HepG2 (cell line): Measurements from ENCODE around the gene PSMB3. TPM values are rescaled to one million over a fixed set of nuclear protein-coding genes. Genes with fewer than 3 reads are reported as not detected.

Source experiments
- CAMTA2 ChIP-seq: sonication (generic); formaldehyde crosslinking; IDR thresholded peaks from 2 replicates; pipeline ENCODE4 v1.4.0; 2020; ENCODE audit warnings: mild to moderate bottlenecking, missing genetic modification reagents, borderline replicate concordance
- FIP1L1 ChIP-seq: fragments of 200-400 bp; formaldehyde crosslinking; IDR thresholded peaks from 2 replicates; pipeline ENCODE4 v1.6.1; 2018; ENCODE audit warnings: low read depth, mild to moderate bottlenecking, low read length, moderate library complexity, borderline replicate concordance; ENCODE audit not compliant: insufficient read depth
- GPN1 ChIP-seq: sonication (generic); formaldehyde crosslinking; IDR thresholded peaks from 2 replicates; pipeline ENCODE4 v1.5.1; 2020; ENCODE audit warnings: missing genetic modification reagents, borderline replicate concordance
- HIVEP1 ChIP-seq: sonication (generic); formaldehyde crosslinking; IDR thresholded peaks from 2 replicates; pipeline ENCODE4 v1.4.0; 2020; ENCODE audit warnings: mild to moderate bottlenecking, missing genetic modification reagents
- HNRNPH1 ChIP-seq: fragments of 200-400 bp; formaldehyde crosslinking; optimal IDR thresholded peaks from 2 replicates; pipeline ENCODE3; 2017; ENCODE audit warnings: mild to moderate bottlenecking, low read depth, low read length
- KAT7 ChIP-seq: IDR thresholded peaks from 2 replicates; pipeline ENCODE4 v1.6.1; 2018; ENCODE audit warnings: borderline replicate concordance, missing compliant biosample characterization
- KMT2B ChIP-seq: IDR thresholded peaks from 2 replicates; pipeline ENCODE4 v1.6.1; 2016; ENCODE audit warnings: missing genetic modification reagents, missing compliant biosample characterization
- PAWR ChIP-seq: sonication (generic); formaldehyde crosslinking; IDR thresholded peaks from 2 replicates; pipeline ENCODE4 v1.4.0; 2020; ENCODE audit warnings: missing genetic modification reagents, mild to moderate bottlenecking, borderline replicate concordance
- SNAI1 ChIP-seq: sonication (generic); formaldehyde crosslinking; IDR thresholded peaks from 2 replicates; pipeline ENCODE4 v1.5.0; 2020; ENCODE audit warnings: mild to moderate bottlenecking, missing genetic modification reagents, borderline replicate concordance
- TMF1 ChIP-seq: sonication (generic); formaldehyde crosslinking; IDR thresholded peaks from 2 replicates; pipeline ENCODE4 v1.8.1; 2022; ENCODE audit warnings: low read depth, missing genetic modification reagents
- ZBTB14 ChIP-seq: sonication (generic); formaldehyde crosslinking; IDR thresholded peaks from 2 replicates; pipeline ENCODE4 v1.4.0; 2020; ENCODE audit warnings: missing genetic modification reagents
- ZBTB39 ChIP-seq: sonication (generic); formaldehyde crosslinking; IDR thresholded peaks from 2 replicates; pipeline ENCODE4 v1.5.0; 2020; ENCODE audit warnings: missing genetic modification reagents
- ZFX ChIP-seq: sonication (generic); formaldehyde crosslinking; IDR thresholded peaks from 2 replicates; pipeline ENCODE4 v1.4.0; 2020; ENCODE audit warnings: mild to moderate bottlenecking, low read depth, missing genetic modification reagents, moderate library complexity
- ZMAT3 ChIP-seq: sonication (generic); formaldehyde crosslinking; conservative IDR thresholded peaks from 2 replicates; pipeline ENCODE4 v1.7.0; 2021; ENCODE audit warnings: missing genetic modification reagents
- ZNF235 ChIP-seq: sonication (generic); formaldehyde crosslinking; IDR thresholded peaks from 2 replicates; pipeline ENCODE4 v1.8.1; 2023; ENCODE audit warnings: mild to moderate bottlenecking, missing genetic modification reagents, borderline replicate concordance
- ZNF333 ChIP-seq: sonication (generic); formaldehyde crosslinking; IDR thresholded peaks from 2 replicates; pipeline ENCODE4 v1.4.0; 2020; ENCODE audit warnings: mild to moderate bottlenecking, missing genetic modification reagents, borderline replicate concordance
- ZNF367 ChIP-seq: sonication (generic); formaldehyde crosslinking; IDR thresholded peaks from 2 replicates; pipeline ENCODE4 v1.4.0; 2020; ENCODE audit warnings: missing genetic modification reagents, borderline replicate concordance
- ZNF577 ChIP-seq: sonication (generic); formaldehyde crosslinking; IDR thresholded peaks from 2 replicates; pipeline ENCODE4 v1.4.0; 2020; ENCODE audit warnings: mild to moderate bottlenecking, low read depth, missing genetic modification reagents, borderline replicate concordance
- ZNF660 ChIP-seq: sonication (generic); formaldehyde crosslinking; IDR thresholded peaks from 2 replicates; pipeline ENCODE4 v1.5.1; 2020; ENCODE audit warnings: mild to moderate bottlenecking, low read depth, missing genetic modification reagents, borderline replicate concordance
- ZNF781 ChIP-seq: sonication (generic); formaldehyde crosslinking; IDR thresholded peaks from 2 replicates; pipeline ENCODE4 v1.5.1; 2020; ENCODE audit warnings: borderline replicate concordance, mild to moderate bottlenecking, missing genetic modification reagents; ENCODE audit errors: not compliant biosample characterization
- polyA plus RNA-seq, 8 experiments: library from polyadenylated mRNA; depleted of rRNA in 3 of 8; stranded (reverse) in 7 of 8; unstranded in 1 of 8; fragments of >200 nt; fragmentation: Illumina TruSeq in 4 of 8; extraction: Trizol in 4 of 8; gene quantifications; 2 replicates each; pipeline versions ENCODE4 v1.2.1 to v1.2.3, GENCODE V29; 2011 to 2016; ENCODE audit warnings: low read depth in 4 of 8, missing spikeins in 1 of 8, mixed read lengths in 1 of 8; ENCODE audit not compliant: insufficient read depth in 1 of 8
- total RNA-seq, 5 experiments: library from RNA; depleted of rRNA; stranded (reverse); fragments of >200 nt; fragmentation: Illumina TruSeq; extraction: Trizol; gene quantifications; 2 replicates each; pipeline ENCODE4 v1.2.3, GENCODE V29; 2016; ENCODE audit warnings: low read depth in 1 of 5
- TF ChIP-seq, protein P1 (sequence below): sonication (generic); formaldehyde crosslinking; IDR thresholded peaks from 2 replicates; pipeline ENCODE4 v1.8.1; 2023; ENCODE audit warnings: missing genetic modification reagents, mild to moderate bottlenecking, borderline replicate concordance
- TF ChIP-seq, protein P2 (sequence below): sonication (generic); formaldehyde crosslinking; IDR thresholded peaks from 2 replicates; pipeline ENCODE4 v1.4.0; 2020; ENCODE audit warnings: missing genetic modification reagents, borderline replicate concordance

The PSMB3 gene
- total and polyA plus RNA-seq, 2 of the 13 experiments (the other 11 are each of a cell fraction or from before 2014, with no cell fraction given): 366 to 517 TPM

DNA sequence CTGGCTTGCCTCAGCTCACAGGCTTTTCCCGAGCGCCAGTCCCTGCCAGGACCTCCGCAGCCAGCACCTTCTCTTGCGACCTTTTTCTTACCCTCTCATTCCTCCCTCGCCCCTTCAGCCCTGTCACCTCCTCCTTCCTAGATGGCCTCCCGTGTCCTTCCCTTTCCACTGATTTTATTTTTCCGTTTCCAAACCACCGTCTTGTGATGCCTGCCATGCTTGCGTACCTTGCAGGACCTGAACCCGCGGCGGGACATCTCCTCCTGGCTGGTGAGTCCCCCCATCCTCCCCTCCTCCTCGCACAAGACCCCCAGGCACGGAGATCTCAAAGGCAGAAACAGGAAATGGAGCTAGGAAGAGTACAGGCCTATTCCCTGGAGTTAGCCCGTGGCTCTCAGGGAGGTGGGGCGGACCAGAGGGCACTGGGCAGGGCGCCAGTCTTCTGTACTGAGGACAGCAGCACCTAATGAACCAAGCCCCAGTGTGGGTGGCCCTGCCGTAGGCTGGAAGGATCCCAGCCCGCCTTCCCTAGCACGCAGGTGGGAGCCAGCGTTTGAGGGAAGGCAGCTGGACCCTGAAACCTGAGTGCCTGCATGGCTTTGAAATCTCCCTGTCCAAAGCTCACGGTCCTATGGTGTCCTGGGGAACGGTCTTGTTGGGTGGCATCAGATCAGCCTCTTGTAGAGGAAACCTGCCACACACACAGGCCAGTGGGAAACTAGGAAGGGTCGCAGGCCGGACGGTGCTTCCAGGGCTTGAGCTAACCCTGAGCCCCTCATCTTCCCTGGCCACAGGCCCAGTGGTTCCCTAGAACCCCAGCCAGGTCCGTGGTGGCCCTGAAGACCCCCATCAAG lies 21.8 kb upstream of the PSMB3 start (continued):
- TF ChIP-seq ZBTB14 (CRISPR knock-in tag): no peak
- peak; percentile 86; the same call in 1 of the 2 replicates for TF ChIP-seq ZMAT3 (CRISPR knock-in tag)
- TF ChIP-seq HIVEP1 (CRISPR knock-in tag): peak; percentile 81; the same call in 1 of the 2 replicates
- peak; percentile 94 for TF ChIP-seq ZFX (CRISPR knock-in tag)
- TF ChIP-seq, protein P1, sequence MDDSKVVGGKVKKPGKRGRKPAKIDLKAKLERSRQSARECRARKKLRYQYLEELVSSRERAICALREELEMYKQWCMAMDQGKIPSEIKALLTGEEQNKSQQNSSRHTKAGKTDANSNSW (CRISPR knock-in tag): peak; percentile 47; the same call in 1 of the 2 replicates
- TF ChIP-seq FIP1L1: 0 out of 2 replicates have a peak, but pooled peaks have one; percentile 59
- no peak for TF ChIP-seq SNAI1 (CRISPR knock-in tag)
- TF ChIP-seq KAT7 (CRISPR knock-in tag): peak; percentile 92; the same call in 1 of the 2 replicates
- no peak for TF ChIP-seq ZNF235 (CRISPR knock-in tag)
- no peak for TF ChIP-seq GPN1 (CRISPR knock-in tag)
- TF ChIP-seq CAMTA2 (CRISPR knock-in tag): peak; percentile 38; the same call in 1 of the 2 replicates
- no peak; the same call in 1 of the 2 replicates for TF ChIP-seq ZNF367 (CRISPR knock-in tag)
- TF ChIP-seq ZNF333 (CRISPR knock-in tag): no peak
- no peak for TF ChIP-seq PAWR (CRISPR knock-in tag)
- no peak for TF ChIP-seq HNRNPH1
- no peak for TF ChIP-seq ZNF781 (CRISPR knock-in tag)
- TF ChIP-seq ZBTB39 (CRISPR knock-in tag): no peak
- TF ChIP-seq KMT2B (CRISPR knock-in tag): no peak
- no peak for TF ChIP-seq ZNF660 (CRISPR knock-in tag)
- TF ChIP-seq ZNF577 (CRISPR knock-in tag): no peak
- TF ChIP-seq TMF1: peak; percentile 73; the same call in 1 of the 2 replicates
- TF ChIP-seq, protein P2, sequence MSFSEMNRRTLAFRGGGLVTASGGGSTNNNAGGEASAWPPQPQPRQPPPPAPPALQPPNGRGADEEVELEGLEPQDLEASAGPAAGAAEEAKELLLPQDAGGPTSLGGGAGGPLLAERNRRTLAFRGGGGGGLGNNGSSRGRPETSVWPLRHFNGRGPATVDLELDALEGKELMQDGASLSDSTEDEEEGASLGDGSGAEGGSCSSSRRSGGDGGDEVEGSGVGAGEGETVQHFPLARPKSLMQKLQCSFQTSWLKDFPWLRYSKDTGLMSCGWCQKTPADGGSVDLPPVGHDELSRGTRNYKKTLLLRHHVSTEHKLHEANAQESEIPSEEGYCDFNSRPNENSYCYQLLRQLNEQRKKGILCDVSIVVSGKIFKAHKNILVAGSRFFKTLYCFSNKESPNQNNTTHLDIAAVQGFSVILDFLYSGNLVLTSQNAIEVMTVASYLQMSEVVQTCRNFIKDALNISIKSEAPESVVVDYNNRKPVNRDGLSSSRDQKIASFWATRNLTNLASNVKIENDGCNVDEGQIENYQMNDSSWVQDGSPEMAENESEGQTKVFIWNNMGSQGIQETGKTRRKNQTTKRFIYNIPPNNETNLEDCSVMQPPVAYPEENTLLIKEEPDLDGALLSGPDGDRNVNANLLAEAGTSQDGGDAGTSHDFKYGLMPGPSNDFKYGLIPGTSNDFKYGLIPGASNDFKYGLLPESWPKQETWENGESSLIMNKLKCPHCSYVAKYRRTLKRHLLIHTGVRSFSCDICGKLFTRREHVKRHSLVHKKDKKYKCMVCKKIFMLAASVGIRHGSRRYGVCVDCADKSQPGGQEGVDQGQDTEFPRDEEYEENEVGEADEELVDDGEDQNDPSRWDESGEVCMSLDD (CRISPR knock-in tag): no peak
